Fibroblast of villous mesenchyme (primary cell): ENCODE results near the gene NUDT17. TPM values are rescaled to one million over a fixed set of nuclear protein-coding genes. Genes with fewer than 3 reads are reported as not detected.

Source experiments
- DNase-seq: peaks from one replicate; pipeline ENCODE4 v3.0.0-alpha.2; 2010; ENCODE audit warnings: low read depth
- H3K4me3 ChIP-seq: 2 replicates; pipeline ENCODE4 v1.5.1; 2011; ENCODE audit warnings: low read depth, mild to moderate bottlenecking, low read length
- CTCF ChIP-seq: IDR thresholded peaks from 2 replicates; pipeline ENCODE4 v1.5.1; 2012; ENCODE audit warnings: low read depth, mild to moderate bottlenecking, low read length; ENCODE audit not compliant: insufficient read depth
- total RNA-seq: library from RNA; depleted of rRNA; stranded (reverse); fragments of >200 nt; gene quantifications from 2 replicates; pipeline ENCODE4 v1.2.3, GENCODE V29; 2012

The NUDT17 gene
- total RNA-seq, 1 donor, result 6.0 TPM

GRCh38 chr1:145863282-145864018, 18.0 kb downstream of the NUDT17 start:
- no peak for TF ChIP-seq CTCF
- no peak overlapping the region for H3K4me3 ChIP-seq
- DNase-seq, result no peak

GRCh38 chr1:145868232-145868631, 22.8 kb downstream of the NUDT17 start:
- no peak for DNase-seq
- no peak for TF ChIP-seq CTCF
- H3K4me3 ChIP-seq, result no peak overlapping the region

- H3K4me3 ChIP-seq, result peak overlapping the region; percentile 43
- TF ChIP-seq CTCF, result no peak
- DNase-seq, result peak; percentile 45
Measured at GRCh38 chr1:145871994-145872924, 26.8 kb downstream of the NUDT17 start.

- no peak overlapping the region for H3K4me3 ChIP-seq
- no peak for TF ChIP-seq CTCF
- DNase-seq, result no peak
Measured at GRCh38 chr1:145874646-145875045, 29.2 kb downstream of the NUDT17 start.

- no peak overlapping the region for H3K4me3 ChIP-seq
- TF ChIP-seq CTCF, result no peak
- DNase-seq, result no peak
Measured at GRCh38 chr1:145877923-145878486, 32.6 kb downstream of the NUDT17 start.

GRCh38 chr1:145878724-145879123, 33.3 kb downstream of the NUDT17 start:
- H3K4me3 ChIP-seq, result no peak overlapping the region
- TF ChIP-seq CTCF, result no peak
- peak; percentile 18 for DNase-seq
